GM12875 (cell line): ENCODE data around the gene TSPO2.
A peak's percentile ranks its signal among the peaks of the same experiment; 100 is the strongest.

Source experiments
- H3K4me3 ChIP-seq: one replicate; pipeline ENCODE4 v1.5.1; 2011; ENCODE audit warnings: low read depth, low read length, control low read depth
- CTCF ChIP-seq: IDR thresholded peaks from 2 replicates; pipeline ENCODE4 v1.5.1; 2011; ENCODE audit warnings: low read depth, mild to moderate bottlenecking, control low read depth, inconsistent platforms, low read length, moderate library complexity, borderline replicate concordance; ENCODE audit not compliant: insufficient read depth

The TSPO2 gene

GRCh38 chr6:41073968-41074691 lies 31.9 kb downstream of the TSPO2 start:
- H3K4me3 ChIP-seq: peak overlapping the region; percentile 90
- TF ChIP-seq CTCF: no peak

GRCh38 chr6:41074692-41075436 lies 32.6 kb downstream of the TSPO2 start:
- H3K4me3 ChIP-seq: peak overlapping the region; percentile 90
- TF ChIP-seq CTCF: no peak

GRCh38 chr6:41075651-41076626 lies 33.7 kb downstream of the TSPO2 start:
- H3K4me3 ChIP-seq: no peak overlapping the region
- TF ChIP-seq CTCF: no peak

- no peak for TF ChIP-seq CTCF
These were observed 35.3 kb downstream of the TSPO2 start for GRCh38 chr6:41077536-41077935.

GRCh38 chr6:41078101-41078500 lies 35.8 kb downstream of the TSPO2 start:
- no peak overlapping the region for H3K4me3 ChIP-seq
- TF ChIP-seq CTCF: no peak

More at GRCh38 chr6:41077536-41077935, 35.3 kb downstream of the TSPO2 start:
- no peak overlapping the region for H3K4me3 ChIP-seq

GRCh38 chr6:41079080-41079479 lies 36.8 kb downstream of the TSPO2 start:
- no peak for TF ChIP-seq CTCF
- H3K4me3 ChIP-seq: no peak overlapping the region
